Mammary epithelial cell (primary cell): ENCODE results near the gene KATNB1.

Experiments used
- EZH2 ChIP-seq: IDR thresholded peaks from 2 replicates; pipeline ENCODE4 v1.6.1; 2012; ENCODE audit warnings: low read length, inconsistent platforms, borderline replicate concordance
- TF ChIP-seq, protein P1 (sequence below), 2 donors: IDR thresholded peaks in 1 of 2; conservative IDR thresholded peaks in 1 of 2; 2 replicates each; pipeline ENCODE4 v1.5.1; 2011 to 2012; ENCODE audit warnings: inconsistent platforms in 2 of 2, low read length in 2 of 2, mild to moderate bottlenecking in 2 of 2, control low read depth in 1 of 2, low read depth in 1 of 2; ENCODE audit not compliant: insufficient read depth in 1 of 2; ENCODE audit errors: extremely low read depth in 1 of 2

DNA sequence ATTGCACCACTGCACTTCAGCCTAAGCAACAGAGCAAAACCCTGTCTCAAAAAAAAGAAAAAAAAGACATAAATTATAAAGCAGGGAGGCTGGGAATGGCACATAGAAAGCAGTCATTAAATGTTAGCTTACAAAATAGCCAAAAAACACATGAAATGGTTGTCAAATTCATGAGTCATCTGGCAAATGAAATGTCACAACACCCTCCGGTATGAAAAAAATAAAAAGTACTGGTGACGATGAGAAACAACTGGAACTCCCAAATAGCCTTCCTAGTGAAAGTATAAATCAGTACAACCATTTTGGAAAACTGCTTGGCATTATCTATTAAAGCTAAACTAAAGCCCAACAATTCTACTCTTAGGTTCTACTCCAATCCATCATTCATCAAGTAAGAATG, 3.5 kb upstream of the KATNB1 start:
- TF ChIP-seq, protein P1, sequence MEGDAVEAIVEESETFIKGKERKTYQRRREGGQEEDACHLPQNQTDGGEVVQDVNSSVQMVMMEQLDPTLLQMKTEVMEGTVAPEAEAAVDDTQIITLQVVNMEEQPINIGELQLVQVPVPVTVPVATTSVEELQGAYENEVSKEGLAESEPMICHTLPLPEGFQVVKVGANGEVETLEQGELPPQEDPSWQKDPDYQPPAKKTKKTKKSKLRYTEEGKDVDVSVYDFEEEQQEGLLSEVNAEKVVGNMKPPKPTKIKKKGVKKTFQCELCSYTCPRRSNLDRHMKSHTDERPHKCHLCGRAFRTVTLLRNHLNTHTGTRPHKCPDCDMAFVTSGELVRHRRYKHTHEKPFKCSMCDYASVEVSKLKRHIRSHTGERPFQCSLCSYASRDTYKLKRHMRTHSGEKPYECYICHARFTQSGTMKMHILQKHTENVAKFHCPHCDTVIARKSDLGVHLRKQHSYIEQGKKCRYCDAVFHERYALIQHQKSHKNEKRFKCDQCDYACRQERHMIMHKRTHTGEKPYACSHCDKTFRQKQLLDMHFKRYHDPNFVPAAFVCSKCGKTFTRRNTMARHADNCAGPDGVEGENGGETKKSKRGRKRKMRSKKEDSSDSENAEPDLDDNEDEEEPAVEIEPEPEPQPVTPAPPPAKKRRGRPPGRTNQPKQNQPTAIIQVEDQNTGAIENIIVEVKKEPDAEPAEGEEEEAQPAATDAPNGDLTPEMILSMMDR (conservative IDR thresholded peaks at IDR 0.05 in 1 of 2, IDR thresholded peaks at IDR 0.05 in 1 of 2; ENCODE audit: extremely low read depth in 1 of 2, insufficient read depth in 1 of 2, low read depth in 1 of 2, low read length in 2 of 2): no peak
- TF ChIP-seq EZH2: no peak
